ENCODE measurements around the gene PPP1R9B.

Gene PPP1R9B

DNA sequence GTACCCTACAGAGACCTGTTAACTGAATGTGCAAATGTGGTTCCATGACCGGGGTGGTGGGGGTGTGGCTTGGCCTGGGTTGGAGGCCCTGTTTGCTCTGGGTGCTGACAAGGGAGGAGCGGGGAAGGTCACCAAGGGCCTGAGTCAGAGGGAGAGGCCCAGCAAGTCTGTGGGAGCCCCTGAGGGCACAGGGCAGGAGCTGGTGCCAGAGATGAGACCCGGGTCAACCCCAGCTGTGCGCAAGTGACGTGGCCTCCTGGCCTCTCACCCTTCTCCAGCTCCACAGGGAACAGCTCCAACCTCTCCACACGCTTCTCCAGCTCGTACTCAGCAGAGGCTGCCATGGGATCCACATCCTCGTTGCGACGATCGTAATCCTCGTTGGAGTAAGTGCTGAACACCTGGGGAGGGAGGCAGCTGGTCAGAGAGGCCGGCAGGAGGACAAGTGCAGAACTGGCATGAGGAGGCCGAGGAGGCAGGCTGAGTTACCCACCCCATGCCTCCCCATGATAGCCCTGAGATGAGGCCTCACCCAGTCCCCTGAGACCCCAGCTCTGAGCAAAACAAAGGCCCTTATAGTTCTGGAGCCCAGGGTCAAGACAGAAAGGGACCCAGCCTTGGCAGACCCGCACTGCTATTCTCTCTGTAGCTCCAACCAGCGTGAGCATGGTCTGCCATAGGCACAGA is 5.5 kb downstream of the PPP1R9B start:
- in situ Hi-C loops (cut with HindIII; ENCODE audit: low sequenced_read_pairs): loop anchor here (5.0 kb wide), 1 partner anchor 72 kb away; no protein-coding TSS in a partner anchor

DNA sequence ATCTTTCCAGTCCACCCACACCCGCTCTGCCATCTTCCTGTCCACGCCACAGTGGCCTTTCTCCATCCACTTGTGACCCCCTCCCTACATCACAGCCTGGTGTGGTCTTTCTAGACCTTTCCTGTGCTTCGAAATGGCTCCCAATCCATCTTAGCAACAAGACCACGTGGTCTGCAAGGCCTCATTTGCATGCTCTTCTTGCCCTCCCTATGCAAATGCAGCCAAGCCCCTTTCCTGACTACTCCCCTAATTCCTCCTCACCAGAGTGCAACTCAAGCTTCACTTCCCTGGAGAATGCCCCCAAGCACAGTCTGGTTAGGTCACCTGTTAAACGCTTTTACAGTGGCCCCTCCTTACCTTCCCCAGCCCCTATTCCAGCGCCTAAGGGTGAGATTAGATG is 6.1 kb downstream of the PPP1R9B start:
- in situ Hi-C loops (cut with HindIII; ENCODE audit: low sequenced_read_pairs): no loop called here

DNA sequence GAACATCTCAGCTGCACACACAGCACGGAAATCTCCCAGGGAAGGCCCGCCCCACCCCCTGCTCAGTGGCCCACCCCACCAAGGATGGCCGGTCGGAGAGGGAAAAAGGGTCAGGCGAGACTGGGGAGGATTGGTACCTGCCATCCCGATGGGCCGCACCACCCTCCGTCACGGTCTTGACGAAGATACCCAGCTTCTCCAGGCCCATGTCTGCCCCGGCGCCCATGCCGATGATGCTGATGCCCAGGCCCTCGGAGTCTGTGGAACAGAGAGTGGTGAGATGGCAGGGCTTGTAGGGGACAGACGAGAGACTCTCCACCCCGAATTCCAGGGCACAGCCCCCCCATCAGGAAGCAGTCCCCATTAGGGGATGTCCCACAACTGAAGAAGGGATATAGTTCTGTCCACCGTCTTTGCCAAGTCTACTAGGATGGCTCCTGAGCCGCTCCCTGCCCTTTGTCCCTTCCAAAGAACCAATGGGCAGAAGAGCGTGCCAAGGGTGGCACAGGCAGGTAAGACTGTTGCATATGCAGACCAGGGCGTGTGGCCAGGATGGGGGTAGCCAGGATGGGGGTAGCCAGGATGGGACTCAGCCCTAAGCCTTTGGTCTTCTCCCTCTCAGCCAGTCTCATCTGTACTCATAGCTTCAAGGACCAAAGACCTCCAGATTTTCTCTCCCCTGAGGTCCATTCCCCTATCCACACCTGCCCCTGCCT is 6.9 kb downstream of the PPP1R9B start:
- in situ Hi-C loops (cut with HindIII; ENCODE audit: low sequenced_read_pairs): no loop called here

DNA sequence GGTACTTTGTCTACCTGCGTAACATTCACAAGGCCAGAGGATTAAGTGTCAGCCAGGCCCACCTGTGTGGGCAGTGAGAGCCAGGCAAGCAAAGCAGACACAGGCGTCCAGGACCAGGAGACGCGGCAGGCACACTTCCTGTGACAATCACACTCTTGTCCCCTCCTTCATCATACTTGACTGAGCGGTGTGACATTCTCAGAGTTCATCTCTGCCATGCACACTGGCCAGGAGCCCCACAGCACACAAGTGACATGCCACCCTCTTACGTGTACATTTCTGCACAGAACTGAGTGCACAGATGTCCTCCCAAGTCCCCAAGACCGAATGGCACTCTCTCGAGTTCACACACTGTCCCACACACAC is 8.7 kb downstream of the PPP1R9B start:
- in situ Hi-C loops (cut with HindIII; ENCODE audit: low sequenced_read_pairs): no loop called here

DNA sequence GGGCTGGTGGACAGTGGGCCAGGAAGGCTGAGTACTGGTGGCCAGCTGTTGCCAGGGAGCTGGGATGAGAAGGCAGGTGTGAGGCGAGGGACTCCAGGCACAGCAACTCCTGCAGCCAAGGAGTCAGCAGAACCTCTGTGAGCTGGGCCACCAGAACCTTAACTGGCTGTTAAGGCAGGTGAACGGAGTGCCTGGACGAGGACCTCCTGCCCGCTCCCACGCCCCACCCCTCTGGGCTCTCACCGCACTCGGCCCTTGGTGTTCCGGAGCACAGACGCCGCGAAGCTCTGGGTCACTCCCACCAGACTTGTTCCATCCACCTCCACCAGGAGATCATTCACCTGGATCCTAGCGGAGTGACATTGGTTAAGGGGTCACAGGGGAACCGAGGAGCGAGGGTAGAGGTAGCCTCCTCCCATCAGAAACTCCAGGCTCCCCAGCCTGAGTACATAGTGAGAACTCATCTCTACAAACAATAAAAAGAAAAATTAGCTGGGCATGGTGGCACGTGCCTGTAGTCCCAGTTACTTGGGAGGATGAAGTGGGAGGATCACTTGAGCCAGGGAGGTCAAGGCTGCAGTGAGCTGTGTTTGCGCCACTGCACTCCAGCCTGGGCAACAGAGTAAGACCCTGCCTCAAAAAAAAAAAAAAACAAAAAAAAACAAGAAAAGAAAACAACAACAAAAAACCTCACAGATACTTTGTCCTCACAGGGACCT is 9.3 kb downstream of the PPP1R9B start:
- in situ Hi-C loops (cut with HindIII; ENCODE audit: low sequenced_read_pairs): no loop called here

DNA sequence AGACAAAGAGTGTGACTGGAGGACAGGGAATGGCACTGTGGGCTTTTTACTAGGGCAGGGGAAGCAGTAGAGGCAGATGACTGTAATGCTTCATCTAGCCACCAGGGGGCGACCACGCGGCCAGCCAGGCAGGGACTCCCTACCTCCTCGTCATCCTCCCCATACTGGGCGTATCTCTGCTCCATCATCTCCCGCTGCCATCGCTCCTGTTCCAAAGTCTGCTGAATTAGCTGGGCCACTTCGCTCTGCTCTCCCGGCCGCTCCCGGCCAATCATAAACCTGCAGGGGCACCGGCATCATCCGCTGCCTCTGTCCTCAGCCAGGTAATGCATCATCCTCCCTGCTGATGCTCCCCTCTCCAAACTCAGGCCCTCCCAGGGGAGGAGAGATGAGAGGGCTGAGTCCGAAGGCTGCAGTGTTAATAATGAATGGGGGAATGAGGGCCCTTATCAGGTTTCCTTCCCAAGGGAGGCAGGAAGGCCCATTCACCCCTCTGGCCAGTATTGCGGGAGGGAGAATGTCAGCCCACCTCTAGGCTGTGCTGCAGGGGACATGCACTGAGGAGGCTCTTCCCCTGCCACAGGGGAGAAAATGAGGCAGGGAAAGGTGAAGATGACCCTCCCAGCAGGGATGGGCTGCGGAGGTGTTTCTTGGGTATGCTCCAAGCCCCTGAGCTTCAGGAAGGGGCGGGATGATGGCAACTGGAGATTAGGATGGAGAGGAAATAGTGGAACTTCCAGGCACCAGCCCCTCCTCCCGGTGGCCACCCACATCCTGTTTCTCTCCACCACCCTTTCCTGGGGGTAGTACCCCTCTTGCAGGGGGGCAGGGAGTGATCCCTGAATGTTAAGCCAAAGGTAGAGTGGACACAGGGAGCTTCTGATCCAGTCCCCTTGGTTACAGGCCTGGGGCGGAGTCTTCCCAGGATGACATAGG is 10.3 kb downstream of the PPP1R9B start:
- in situ Hi-C loops (cut with HindIII; ENCODE audit: low sequenced_read_pairs): no loop called here

DNA sequence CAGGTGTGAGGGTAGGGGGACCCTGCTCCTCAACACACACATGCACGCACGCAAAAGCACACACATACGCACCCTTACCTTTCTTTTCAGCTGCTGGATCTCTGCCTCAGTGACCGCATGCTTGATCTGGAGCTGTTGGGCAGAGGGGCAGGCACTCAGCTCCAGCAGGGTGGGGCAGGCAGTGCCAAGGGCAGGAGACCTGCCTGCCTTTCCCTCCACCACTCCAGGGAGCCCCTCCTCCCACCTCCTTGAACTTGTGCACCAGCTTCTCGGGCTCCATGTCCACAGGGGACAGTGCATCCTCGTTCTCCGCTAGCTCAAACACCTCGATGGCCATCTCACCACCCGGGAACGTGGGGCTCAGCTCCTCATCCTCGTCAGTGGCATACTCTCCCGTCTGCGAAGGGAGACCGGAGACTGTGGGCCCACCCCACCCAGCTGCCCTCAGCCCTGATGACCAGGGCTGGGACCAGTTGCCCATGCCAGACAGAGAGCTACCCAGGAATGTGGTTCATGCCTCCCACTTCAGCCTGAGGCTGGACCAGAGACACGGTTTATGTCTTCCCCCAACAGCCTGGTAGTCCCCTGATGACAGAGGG is 11.2 kb downstream of the PPP1R9B start:
- in situ Hi-C loops (cut with HindIII; ENCODE audit: low sequenced_read_pairs): no loop called here

DNA sequence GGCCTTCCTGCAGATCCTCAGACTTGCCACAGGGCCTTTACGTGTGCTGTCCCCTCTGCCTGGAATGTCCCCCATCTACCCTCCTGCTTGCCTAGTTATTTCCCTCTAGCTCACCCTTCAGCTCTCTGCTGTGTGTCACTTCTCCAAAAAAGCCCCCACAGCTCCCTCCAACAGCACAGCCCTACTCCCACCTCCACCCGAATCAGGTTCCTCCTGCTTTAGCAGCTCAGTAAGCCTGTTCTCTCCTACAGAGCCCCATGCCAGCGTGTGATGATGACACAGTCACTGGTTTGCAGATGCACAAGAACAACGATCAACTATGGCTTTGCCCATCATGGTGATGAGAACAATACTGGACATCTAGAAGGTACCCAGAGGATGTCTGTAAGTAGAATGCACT is 13.4 kb downstream of the PPP1R9B start:
- in situ Hi-C loops (cut with HindIII; ENCODE audit: low sequenced_read_pairs): no loop called here

DNA sequence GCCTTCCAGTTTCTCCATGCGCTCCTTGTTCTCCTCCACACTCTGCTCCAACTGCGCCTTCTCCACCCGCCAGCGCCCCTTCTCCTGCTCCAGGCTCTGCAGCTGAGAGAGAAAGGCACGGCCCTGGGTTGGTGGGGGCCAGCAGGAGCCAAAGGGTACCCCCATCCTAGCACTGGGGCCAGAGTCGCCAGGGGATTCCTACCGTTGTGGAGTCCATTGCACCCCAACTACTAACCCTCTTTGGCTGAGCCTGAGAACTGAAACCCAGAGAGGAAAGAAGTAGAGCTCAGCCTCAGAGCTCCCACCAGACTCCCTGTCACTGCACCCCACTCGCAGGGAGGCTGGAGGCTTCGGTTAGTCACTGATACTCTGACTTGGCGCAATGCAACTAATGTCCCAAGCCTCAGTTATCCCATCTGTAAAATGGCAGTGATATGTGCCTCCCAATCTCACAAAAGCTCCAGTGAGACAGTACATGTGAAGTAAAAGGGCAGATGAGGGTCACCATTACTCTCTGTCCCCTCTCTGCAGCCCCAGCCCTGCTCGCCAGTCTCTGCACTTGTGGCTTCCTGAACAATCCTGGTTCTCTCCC is 14.3 kb downstream of the PPP1R9B start:
- in situ Hi-C loops (cut with HindIII; ENCODE audit: low sequenced_read_pairs): no loop called here

DNA sequence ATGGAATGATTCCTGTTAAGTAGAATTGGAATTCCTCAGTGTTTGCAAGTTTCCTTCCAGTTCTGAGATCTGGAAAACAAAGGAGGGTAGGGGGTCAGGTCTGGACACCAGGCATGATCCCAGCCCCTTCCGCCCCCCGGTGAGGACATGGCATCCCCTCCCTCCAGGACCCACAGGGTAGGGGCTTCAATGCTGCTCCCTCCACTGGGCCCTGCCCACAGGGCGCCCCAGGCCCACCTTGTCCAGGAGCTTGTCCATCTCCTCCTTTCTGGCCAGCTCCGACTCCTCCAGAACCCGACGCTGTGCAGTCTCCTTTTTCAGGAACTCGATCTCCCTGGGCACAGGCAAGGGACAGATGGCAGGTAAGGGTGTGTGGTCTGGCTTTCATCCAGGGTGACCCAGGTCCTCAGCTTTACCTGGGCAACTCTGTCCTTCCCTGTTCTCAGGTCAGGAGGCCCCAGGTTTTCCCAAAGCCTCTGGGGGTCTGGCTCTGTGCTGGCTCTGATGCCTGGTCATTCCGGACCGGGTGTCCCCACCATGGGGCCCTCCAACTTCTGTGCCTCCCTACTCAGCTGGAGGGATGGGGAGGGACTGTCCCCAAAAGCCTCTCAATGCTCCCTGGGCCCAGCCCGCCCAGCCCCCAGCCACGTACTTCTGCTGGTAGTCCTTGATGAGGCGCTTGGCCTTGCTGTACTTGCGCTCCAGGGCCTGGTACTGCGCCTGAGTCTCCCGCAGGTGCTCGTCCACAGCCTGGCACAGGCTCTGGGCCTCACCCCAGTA is 15.0 kb downstream of the PPP1R9B start:
- in situ Hi-C loops (cut with HindIII; ENCODE audit: low sequenced_read_pairs): no loop called here

DNA sequence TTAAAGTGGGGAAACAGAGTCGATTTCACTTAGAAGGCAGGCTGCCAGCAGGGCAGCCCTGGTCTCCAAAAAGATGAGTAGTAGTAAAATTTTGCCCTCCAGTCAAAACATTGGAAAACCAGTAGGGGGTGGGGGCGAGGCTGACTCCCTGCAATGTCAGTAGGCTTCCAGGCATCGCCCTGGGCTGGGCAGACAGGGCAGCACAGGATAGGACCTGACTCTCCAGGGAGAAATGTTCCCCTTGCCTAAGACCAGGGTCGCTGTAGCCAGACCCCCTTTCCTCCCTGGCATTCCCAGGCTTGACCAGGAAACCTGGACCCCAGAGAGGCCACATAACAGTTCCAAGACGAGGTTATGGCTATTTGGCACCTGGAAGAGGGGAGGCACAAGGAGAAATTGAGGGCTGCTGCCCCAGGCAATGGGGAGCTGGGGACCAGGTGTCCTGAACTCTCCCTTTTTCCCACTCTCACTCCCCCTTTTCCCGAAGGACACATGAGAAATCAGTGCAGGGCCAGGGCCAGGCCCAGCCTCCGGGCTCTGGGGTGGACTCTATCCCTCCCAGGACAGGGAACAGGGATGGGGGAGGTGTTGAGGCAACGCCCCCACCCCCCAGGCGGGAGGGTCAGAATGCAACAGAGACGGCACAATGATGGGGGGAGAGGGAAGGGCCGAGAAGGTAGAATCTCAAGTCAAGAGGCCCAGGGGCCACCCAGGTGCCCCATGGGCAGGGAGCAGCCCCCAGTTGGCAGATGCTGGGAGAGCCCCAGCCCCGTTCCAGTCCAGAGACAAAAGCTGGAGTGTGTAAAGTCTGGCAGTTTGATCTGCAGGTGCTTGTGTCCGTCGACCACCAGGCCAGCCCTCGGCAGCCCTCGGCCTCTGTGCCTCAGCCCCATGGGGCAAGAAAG is 16.0 kb downstream of the PPP1R9B start:
- in situ Hi-C loops (cut with HindIII; ENCODE audit: low sequenced_read_pairs): loop anchor here (5.0 kb wide), 1 partner anchor 37 kb away; the partner anchor contains the start of gene PDK2

DNA sequence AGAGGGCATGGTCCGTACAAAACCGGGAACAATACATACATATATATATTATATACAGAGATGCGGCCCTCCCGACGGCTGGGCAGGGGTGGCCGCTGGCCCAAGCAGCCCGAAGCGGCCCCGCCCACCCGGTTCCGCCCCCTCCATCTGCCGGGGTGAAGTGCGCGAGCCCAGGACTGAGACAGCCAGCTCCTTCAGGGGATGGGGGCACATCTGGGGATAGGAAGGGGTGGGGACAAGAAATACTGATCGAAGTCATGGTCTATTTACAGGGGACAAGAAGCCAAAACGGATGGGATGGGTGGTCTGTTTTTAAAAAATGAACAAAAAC is 16.7 kb downstream of the PPP1R9B start:
- in situ Hi-C loops (cut with HindIII; ENCODE audit: low sequenced_read_pairs): loop anchor here (5.0 kb wide), 1 partner anchor 36 kb away; the partner anchor contains the start of gene PDK2

DNA sequence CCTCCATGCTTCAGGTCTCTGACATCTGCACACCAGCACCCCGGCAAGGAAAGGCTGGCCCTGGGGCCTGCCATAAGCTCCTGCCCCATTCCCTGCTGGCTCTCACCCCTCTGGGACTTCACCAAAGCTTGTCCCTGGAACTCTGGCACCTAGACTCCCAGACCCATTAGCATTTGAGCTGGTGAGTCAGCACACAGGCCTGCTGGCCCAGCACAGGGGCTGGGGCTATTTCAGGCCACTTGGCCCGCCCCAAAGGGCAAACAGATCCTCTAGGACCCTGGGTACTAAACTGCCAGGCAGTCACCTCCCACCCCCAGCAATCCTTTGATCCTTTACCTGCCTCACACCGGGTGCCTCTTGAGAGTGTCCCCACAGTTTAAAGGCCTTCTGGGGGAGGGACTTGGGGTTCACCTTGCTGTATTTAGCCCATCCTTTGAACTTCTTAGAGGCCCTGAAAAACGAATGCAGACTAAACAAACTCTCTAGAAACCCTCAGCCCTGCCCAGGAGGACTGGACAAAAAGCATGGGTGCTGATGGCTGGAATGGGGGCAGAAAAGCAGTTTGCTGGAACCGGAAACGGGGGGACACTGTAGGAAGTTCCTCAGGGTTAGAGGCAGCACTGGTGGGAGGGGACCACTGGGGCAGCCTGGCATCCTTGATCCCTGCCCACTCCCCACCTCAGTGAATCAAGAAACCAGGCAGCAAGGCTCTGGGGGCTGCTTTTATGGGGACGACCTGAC is 17.3 kb downstream of the PPP1R9B start:
- in situ Hi-C loops (cut with HindIII; ENCODE audit: low sequenced_read_pairs): loop anchor here (5.0 kb wide), 1 partner anchor 36 kb away; the partner anchor contains the start of gene PDK2

DNA sequence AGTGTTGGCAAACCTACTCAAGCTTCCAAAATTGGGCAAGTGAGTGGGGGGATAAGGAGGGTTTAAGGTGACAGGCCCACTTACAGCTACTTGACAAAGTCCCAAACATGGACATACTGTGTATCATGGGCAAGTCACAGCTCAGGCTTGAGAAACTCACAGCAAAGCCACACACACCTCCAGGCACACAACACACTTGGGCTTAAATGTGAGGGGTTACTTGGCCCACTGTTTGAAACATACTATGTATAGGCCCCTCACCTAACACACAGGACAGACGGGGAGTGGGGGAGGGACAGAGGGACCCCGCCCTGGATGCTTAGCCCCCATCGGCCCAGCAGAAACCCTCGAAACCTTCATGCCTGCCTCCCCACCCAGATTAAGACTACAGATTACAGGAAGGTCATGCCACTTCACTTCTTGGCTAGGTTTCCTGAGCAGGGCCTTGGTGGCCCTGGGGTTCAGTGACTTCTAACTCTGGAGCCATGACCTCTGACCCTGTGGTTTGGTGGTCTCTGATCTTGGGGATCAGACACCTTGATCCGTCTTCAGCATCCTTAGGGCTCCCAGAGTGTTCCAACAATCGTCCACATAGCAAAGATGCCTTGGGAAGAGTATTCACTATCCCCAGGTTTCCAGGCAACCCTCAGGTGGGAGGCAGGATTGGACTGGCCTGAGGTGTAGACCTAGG is 18.2 kb downstream of the PPP1R9B start:
- in situ Hi-C loops (cut with HindIII; ENCODE audit: low sequenced_read_pairs): loop anchor here (5.0 kb wide), 1 partner anchor 35 kb away; the partner anchor contains the start of gene PDK2

DNA sequence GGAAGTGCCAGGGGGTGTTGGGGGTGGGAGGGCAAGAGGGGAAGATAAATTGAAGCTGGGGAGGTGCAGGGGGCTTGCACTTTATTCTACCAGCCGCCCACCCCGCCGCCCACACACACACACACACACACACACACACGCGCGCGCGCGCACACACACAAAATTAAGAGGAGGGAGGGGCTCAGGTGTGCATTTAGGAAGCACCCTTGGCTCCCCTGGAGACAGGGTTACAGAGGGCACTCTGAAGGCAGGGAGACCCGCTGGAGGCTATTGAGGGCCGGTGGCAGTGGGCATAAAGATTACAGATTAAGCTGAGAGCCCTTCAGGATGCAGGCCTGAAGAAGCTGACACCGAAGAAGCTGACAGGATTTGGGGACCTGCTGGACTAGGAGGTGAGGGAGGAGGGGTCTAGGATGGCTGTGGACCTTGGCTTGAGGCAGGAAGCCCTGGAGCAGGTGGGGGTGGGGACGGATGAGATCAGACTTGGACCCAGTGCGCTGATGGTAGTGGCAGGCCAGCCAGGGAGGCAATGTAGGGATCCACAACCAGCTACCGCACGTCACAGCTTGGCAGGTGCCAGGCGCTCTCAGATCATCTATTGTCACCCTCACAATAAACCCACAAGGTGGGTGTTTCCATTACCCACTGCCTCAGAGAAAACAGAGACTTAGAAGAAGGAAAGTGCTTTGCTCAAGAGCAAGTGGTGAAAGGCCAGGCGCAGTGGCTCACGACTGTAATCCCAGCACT is 19.7 kb downstream of the PPP1R9B start:
- in situ Hi-C loops (cut with HindIII; ENCODE audit: low sequenced_read_pairs): loop anchor here (5.0 kb wide), 1 partner anchor 33 kb away; the partner anchor contains the start of gene PDK2

Data from endothelial cell of hepatic sinusoid (primary cell).